H1 (cell line): Measurements from ENCODE around the gene GSDMA. TPM values are rescaled to one million over a fixed set of nuclear protein-coding genes. Genes with fewer than 3 reads are reported as not detected.
A peak's percentile ranks its signal among the peaks of the same experiment; 100 is the strongest.

ENCODE experiments used
- CHD1 ChIP-seq: IDR thresholded peaks from 2 replicates; pipeline ENCODE4 v1.6.1; 2012; ENCODE audit warnings: low read depth, low read length, improper control_type of control experiment
- CHD2 ChIP-seq: IDR thresholded peaks from 2 replicates; pipeline ENCODE4 v1.6.1; 2012; ENCODE audit warnings: low read length, improper control_type of control experiment
- JUND ChIP-seq: IDR thresholded peaks from 2 replicates; pipeline ENCODE4 v1.6.1; 2011; ENCODE audit warnings: mild to moderate bottlenecking, improper control_type of control experiment, low read length
- KDM4A ChIP-seq: IDR thresholded peaks from one replicate; pipeline ENCODE4 v1.7.1; 2012; ENCODE audit warnings: low read depth, mild to moderate bottlenecking, moderate library complexity, low read length, inconsistent platforms; ENCODE audit not compliant: severe bottlenecking
- NANOG ChIP-seq: IDR thresholded peaks from 2 replicates; pipeline ENCODE4 v1.6.1; 2011; ENCODE audit warnings: low read length, low read depth, mild to moderate bottlenecking, inconsistent platforms; ENCODE audit not compliant: insufficient read depth, poor library complexity, severe bottlenecking
- PHF8 ChIP-seq: fragments of 200-600 bp; sonication (generic); conservative IDR thresholded peaks from 2 replicates; pipeline ENCODE4 v1.7.1; 2012; ENCODE audit warnings: low read depth, mild to moderate bottlenecking, inconsistent platforms, low read length, moderate library complexity
- POLR2A ChIP-seq, 2 experiments: IDR thresholded peaks; 1 replicate in 1 of 2; 2 replicates in 1 of 2; pipeline ENCODE4 v1.6.1; 2011; ENCODE audit warnings: low read depth in 2 of 2, low read length in 2 of 2, mild to moderate bottlenecking in 2 of 2; ENCODE audit errors: control extremely low read depth in 1 of 2
- RBBP5 ChIP-seq: IDR thresholded peaks from 2 replicates; pipeline ENCODE4 v1.7.1; 2012; ENCODE audit warnings: low read depth, mild to moderate bottlenecking, inconsistent platforms, low read length, moderate library complexity, borderline replicate concordance
- SIN3A ChIP-seq, 2 experiments: IDR thresholded peaks in 1 of 2; conservative IDR thresholded peaks in 1 of 2; 2 replicates each; pipeline ENCODE4 v1.6.1; 2011 to 2012; ENCODE audit warnings: low read length in 2 of 2, improper control_type of control experiment in 1 of 2, low read depth in 1 of 2, mild to moderate bottlenecking in 1 of 2
- SIX5 ChIP-seq: IDR thresholded peaks from 2 replicates; pipeline ENCODE4 v1.6.1; 2011; ENCODE audit warnings: mild to moderate bottlenecking, low read depth, low read length
- SP1 ChIP-seq: IDR thresholded peaks from 2 replicates; pipeline ENCODE4 v1.6.1; 2011; ENCODE audit warnings: low read depth, low read length
- SP2 ChIP-seq: IDR thresholded peaks from 2 replicates; pipeline ENCODE4 v1.6.1; 2012; ENCODE audit warnings: mild to moderate bottlenecking, low read length, inconsistent platforms
- SRF ChIP-seq: IDR thresholded peaks from 2 replicates; pipeline ENCODE4 v1.6.1; 2011; ENCODE audit warnings: mild to moderate bottlenecking, low read depth, low read length, moderate library complexity
- TCF12 ChIP-seq: IDR thresholded peaks from 2 replicates; pipeline ENCODE4 v1.6.1; 2011; ENCODE audit warnings: low read depth, mild to moderate bottlenecking, low read length
- polyA plus RNA-seq, 7 experiments: library from polyadenylated mRNA; depleted of rRNA in 3 of 7; stranded (reverse) in 5 of 7; unstranded in 2 of 7; fragments of >200 nt in 5 of 7; fragments of 200-250 nt in 2 of 7; gene quantifications; 1 replicate in 5 of 7; 2 replicates in 1 of 7; 4 replicates in 1 of 7; pipeline versions ENCODE4 v1.2.1 to v1.2.3, GENCODE V29; 2011 to 2013; ENCODE audit warnings: missing spikeins in 2 of 7, mixed read lengths in 2 of 7
- total RNA-seq: library from RNA; stranded (reverse); fragmentation: NEBNext Ultra II Directional; extraction: Animal tissue kit (Norgen Biotek cat#: 25700); gene quantifications from 2 replicates; pipeline ENCODE4 v1.2.1, GENCODE V29; 2021
- TF ChIP-seq, protein P1 (sequence below): IDR thresholded peaks from 2 replicates; pipeline ENCODE4 v1.6.1; 2012; ENCODE audit warnings: low read length, inconsistent platforms

GSDMA gene
- total and polyA plus RNA-seq, 2 of the 8 experiments (the other 6 are each of a cell fraction or from before 2014, with no cell fraction given) = 0.03 TPM; not detected in 1

DNA sequence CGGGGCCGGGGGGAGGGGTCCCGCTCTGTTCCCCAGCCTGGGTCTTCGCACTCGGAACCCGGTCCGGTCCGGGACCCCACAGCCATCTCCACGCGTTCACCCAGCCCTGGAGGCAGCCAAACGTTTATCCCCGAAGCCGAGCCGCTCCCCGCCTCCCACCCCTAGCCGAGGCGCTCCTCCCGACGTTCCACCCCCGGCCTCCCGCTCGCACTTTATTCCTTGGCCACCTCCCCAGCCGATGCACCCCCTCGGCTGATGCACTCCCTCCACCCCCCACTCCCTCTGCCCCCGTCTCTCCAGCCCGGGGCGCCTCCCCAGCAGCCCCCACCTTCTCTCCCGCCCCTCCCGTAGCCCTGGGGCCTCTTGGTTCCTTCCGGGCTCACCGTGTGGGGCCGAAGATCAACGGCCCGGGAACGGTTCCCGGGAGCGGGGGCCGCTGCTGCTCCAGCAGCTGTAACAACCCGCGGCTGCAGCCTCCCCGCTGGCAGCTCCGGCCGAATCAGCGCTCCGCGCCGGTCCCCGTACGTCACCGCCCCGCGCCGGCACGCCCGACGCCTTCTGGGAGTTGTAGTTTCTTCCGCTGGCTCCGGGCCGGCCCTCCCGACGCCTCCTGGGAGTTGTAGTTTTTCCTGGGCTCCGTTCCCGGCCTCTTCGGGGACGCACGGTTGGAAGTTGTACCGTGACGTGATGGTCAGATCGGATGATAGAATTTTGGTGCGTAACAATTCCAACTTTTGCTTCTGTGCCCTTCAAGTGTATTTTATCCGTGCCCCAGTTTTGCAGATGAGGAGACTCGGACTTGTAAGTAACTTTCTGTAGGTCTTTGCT, 35.5 kb upstream of the GSDMA start, which contains the start of the genes LRRC3C and ORMDL3 (continued):
- peak; percentile 40 for TF ChIP-seq NANOG
- TF ChIP-seq CHD1 = no peak
- 0 out of 2 replicates have a peak, but pooled peaks have one; percentile 22 for TF ChIP-seq JUND
- TF ChIP-seq SP1 = peak; percentile 44; the same call in 1 of the 2 replicates
- peak; percentile 95 for TF ChIP-seq SRF
- TF ChIP-seq CHD2 = peak; percentile 69; the same call in 1 of the 2 replicates
- peak in 1 of 2 experiments; percentile 80; a peak in 2 of 3 replicates for TF ChIP-seq POLR2A (IDR thresholded peaks at IDR 0.05; ENCODE audit: control extremely low read depth in 1 of 2, low read depth in 2 of 2, low read length in 2 of 2)
- peak; percentile 82 for TF ChIP-seq PHF8
- TF ChIP-seq SP2 = no peak
- TF ChIP-seq RBBP5 = 0 out of 2 replicates have a peak, but pooled peaks have one; percentile 23
- TF ChIP-seq, protein P1, sequence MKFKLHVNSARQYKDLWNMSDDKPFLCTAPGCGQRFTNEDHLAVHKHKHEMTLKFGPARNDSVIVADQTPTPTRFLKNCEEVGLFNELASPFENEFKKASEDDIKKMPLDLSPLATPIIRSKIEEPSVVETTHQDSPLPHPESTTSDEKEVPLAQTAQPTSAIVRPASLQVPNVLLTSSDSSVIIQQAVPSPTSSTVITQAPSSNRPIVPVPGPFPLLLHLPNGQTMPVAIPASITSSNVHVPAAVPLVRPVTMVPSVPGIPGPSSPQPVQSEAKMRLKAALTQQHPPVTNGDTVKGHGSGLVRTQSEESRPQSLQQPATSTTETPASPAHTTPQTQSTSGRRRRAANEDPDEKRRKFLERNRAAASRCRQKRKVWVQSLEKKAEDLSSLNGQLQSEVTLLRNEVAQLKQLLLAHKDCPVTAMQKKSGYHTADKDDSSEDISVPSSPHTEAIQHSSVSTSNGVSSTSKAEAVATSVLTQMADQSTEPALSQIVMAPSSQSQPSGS = peak; percentile 82; the same call in 1 of the 2 replicates
- TF ChIP-seq SIN3A (conservative IDR thresholded peaks at IDR 0.05 in 1 of 2, IDR thresholded peaks at IDR 0.05 in 1 of 2; ENCODE audit: low read depth in 1 of 2, low read length in 2 of 2) = peak in 1 of 2 experiments; percentile 97; a peak in 2 of 4 replicates
- peak; percentile 65; the same call in 1 of the 2 replicates for TF ChIP-seq TCF12
- TF ChIP-seq SIX5 = peak; percentile 99
- TF ChIP-seq KDM4A = peak; percentile 100
